Lower leg skin (tissue), 3 donors: ENCODE measurements around the gene C8G.

Source experiments
- POLR2A ChIP-seq, 2 donors: fragments of 450-650 bp; IDR thresholded peaks; one replicate each; pipeline ENCODE4 v1.6.1; 2016 to 2017; ENCODE audit warnings: antibody characterized with exemption in 2 of 2, mild to moderate bottlenecking in 1 of 2, moderate library complexity in 1 of 2
- TF ChIP-seq, protein P1 (sequence below), 3 donors: fragments of 450-650 bp; IDR thresholded peaks; one replicate each; pipeline ENCODE4 v1.5.1; 2016; ENCODE audit warnings: antibody characterized with exemption in 3 of 3, mild to moderate bottlenecking in 3 of 3, moderate library complexity in 2 of 3

GRCh38 chr9:136920734-136921231, 24.3 kb upstream of the C8G start:
- TF ChIP-seq, protein P1, sequence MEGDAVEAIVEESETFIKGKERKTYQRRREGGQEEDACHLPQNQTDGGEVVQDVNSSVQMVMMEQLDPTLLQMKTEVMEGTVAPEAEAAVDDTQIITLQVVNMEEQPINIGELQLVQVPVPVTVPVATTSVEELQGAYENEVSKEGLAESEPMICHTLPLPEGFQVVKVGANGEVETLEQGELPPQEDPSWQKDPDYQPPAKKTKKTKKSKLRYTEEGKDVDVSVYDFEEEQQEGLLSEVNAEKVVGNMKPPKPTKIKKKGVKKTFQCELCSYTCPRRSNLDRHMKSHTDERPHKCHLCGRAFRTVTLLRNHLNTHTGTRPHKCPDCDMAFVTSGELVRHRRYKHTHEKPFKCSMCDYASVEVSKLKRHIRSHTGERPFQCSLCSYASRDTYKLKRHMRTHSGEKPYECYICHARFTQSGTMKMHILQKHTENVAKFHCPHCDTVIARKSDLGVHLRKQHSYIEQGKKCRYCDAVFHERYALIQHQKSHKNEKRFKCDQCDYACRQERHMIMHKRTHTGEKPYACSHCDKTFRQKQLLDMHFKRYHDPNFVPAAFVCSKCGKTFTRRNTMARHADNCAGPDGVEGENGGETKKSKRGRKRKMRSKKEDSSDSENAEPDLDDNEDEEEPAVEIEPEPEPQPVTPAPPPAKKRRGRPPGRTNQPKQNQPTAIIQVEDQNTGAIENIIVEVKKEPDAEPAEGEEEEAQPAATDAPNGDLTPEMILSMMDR (IDR thresholded peaks at IDR 0.05) = no peak
- no peak for TF ChIP-seq POLR2A (IDR thresholded peaks at IDR 0.05)
